ENCODE results near the gene MAFF. TPM values are rescaled to one million over a fixed set of nuclear protein-coding genes. Genes with fewer than 3 reads are reported as not detected.
A peak's percentile ranks its signal among the peaks of the same experiment; 100 is the strongest.

The MAFF gene
- total and polyA plus RNA-seq, 7 experiments from 2014 or later, result 1.6 to 72.6 (median 5.1) TPM

DNA sequence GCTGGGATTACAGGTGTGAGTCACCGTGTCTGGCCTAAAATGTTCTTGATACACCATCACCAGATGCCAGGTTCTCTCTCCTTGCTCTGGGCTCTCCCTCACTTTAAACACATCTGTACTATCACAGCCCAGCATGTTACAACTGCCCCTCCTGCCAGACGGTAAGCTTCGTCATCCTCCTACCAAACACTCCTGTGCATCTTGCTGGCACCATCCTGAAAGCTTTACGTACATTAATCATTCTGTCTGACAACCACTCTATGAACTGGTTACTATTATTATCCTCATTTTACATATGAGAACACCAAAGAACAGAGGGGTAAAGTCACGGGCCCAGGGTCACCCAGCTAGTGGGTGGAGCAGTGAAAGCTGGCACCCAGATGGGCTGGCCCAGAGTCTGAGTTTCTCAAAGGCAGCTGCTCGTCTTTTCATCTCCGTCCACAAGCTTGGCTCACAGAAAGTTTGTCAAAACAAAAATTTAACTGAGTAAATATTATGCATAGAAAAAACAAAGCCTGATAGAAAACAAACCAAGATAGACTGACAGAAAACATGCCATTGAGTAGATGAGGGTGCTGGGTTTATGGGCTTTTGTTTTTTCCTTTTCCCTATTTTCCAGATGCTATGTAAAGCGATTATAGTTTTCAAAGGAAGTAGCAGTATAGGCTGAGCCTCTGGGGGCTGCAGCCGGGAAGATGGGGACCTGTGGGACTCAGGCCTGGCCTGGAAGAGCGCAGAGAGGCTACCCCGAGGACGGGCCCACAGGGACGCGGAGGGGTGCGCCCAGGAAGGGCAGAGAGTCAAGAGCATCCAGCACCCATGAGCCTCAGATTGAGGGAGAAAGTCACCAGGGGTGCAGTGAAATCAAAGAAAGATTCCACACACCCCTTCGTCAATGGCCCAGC lies 29.6 kb upstream of the MAFF start:
- DNase-seq, result no peak
- Mint-ChIP-seq H3K36me3 (peaks cover 4 to 27% (median 8%) of the 10 kb centered on the region in 5 donors), H3K4me1 (peaks cover 29 to 46% (median 38%) of the 10 kb centered on the region in 7 donors), H3K27ac (peak overlapping the region in 3 of 9 donors; percentile 21 to 72 (median 51)), H3K9me3 (no peaks in the 10 kb centered on the region), H3K27me3 (no peaks in the 10 kb centered on the region), H3K4me3 (peak overlapping the region in 1 of 10 donors; percentile 33)
- ATAC-seq, result no peak
- peaks cover 0 to 26% (median 0%) of the 10 kb centered on the region in 3 experiments for H3K36me3 ChIP-seq (ENCODE audit: control insufficient read depth in 2 of 3, insufficient read depth in 3 of 3, low read length in 3 of 3)
- no peak overlapping the region for H3K4me3 ChIP-seq (ENCODE audit: low read length)
- intact Hi-C loops (cut with micrococcal nuclease), result no loop called here
- peaks cover 18 to 25% of the 10 kb centered on the region in 2 donors for H3K4me1 ChIP-seq (ENCODE audit: control insufficient read depth in 2 of 2, insufficient read depth in 2 of 2, low read length in 2 of 2)
- ChIA-PET POLR2A (no interaction called here), CTCF (interaction anchor here (0.6 kb wide), 1 partner anchor 1420 kb away, joined by 3 read pairs; no protein-coding TSS in a partner anchor)
- no peaks in the 10 kb centered on the region for H3K9me3 ChIP-seq (ENCODE audit: control insufficient read depth in 2 of 3, low read length in 3 of 3)
- no peaks in the 10 kb centered on the region for H3K27me3 ChIP-seq (ENCODE audit: control insufficient read depth in 2 of 2, insufficient read depth in 2 of 2, low read length in 2 of 2)
- H3K27ac ChIP-seq (ENCODE audit: low read depth, low read length), result no peak overlapping the region

- peak; percentile 69 for ATAC-seq
- Histone ChIP-seq H3K4me3 (ENCODE audit: low read length) (no peak overlapping the region), H3K27me3 (ENCODE audit: control insufficient read depth in 2 of 2, insufficient read depth in 2 of 2, low read length in 2 of 2) (no peaks in the 10 kb centered on the region), H3K36me3 (ENCODE audit: control insufficient read depth in 2 of 3, insufficient read depth in 3 of 3, low read length in 3 of 3) (peaks cover 0 to 18% (median 0%) of the 10 kb centered on the region in 3 experiments), H3K9me3 (ENCODE audit: control insufficient read depth in 2 of 3, low read length in 3 of 3) (no peaks in the 10 kb centered on the region), H3K27ac (ENCODE audit: low read depth, low read length) (no peak overlapping the region), H3K4me1 (ENCODE audit: control insufficient read depth in 2 of 2, insufficient read depth in 2 of 2, low read length in 2 of 2) (peaks cover 18 to 26% of the 10 kb centered on the region in 2 donors)
- Mint-ChIP-seq H3K36me3 (peaks cover 3 to 23% (median 4%) of the 10 kb centered on the region in 5 donors), H3K4me3 (peak overlapping the region in 4 of 10 donors; percentile 23 to 43 (median 38)), H3K9me3 (no peaks in the 10 kb centered on the region), H3K27me3 (no peaks in the 10 kb centered on the region), H3K4me1 (peaks cover 32 to 48% (median 40%) of the 10 kb centered on the region in 7 donors), H3K27ac (peak overlapping the region in 3 of 9 donors; percentile 31 to 72 (median 58))
- ChIA-PET CTCF (no interaction called here), POLR2A (interaction anchor here (0.6 kb wide), 1 partner anchor 320 kb away, joined by 4 read pairs; no protein-coding TSS in a partner anchor)
- DNase-seq, result no peak
- intact Hi-C loops (cut with micrococcal nuclease), result no loop called here
Measured at GRCh38 chr22:38172832-38173640, 28.8 kb upstream of the MAFF start.

- ChIA-PET CTCF (no interaction called here), POLR2A (interaction anchor here (0.6 kb wide), 1 partner anchor 319 kb away, joined by 4 read pairs; no protein-coding TSS in a partner anchor)
- H3K4me1 ChIP-seq (ENCODE audit: control insufficient read depth in 2 of 2, insufficient read depth in 2 of 2, low read length in 2 of 2), result peaks cover 18 to 26% of the 10 kb centered on the region in 2 donors
- intact Hi-C loops (cut with micrococcal nuclease), result no loop called here
- peaks cover 33 to 51% (median 40%) of the 10 kb centered on the region in 7 donors for H3K4me1 Mint-ChIP-seq
- peaks cover 3 to 21% (median 4%) of the 10 kb centered on the region in 5 donors for H3K36me3 Mint-ChIP-seq
- H3K4me3 Mint-ChIP-seq, result no peak overlapping the region
- no peak overlapping the region for H3K4me3 ChIP-seq (ENCODE audit: low read length)
- no peaks in the 10 kb centered on the region for H3K9me3 ChIP-seq (ENCODE audit: control insufficient read depth in 2 of 3, low read length in 3 of 3)
- H3K36me3 ChIP-seq (ENCODE audit: control insufficient read depth in 2 of 3, insufficient read depth in 3 of 3, low read length in 3 of 3), result peaks cover 0 to 12% (median 0%) of the 10 kb centered on the region in 3 experiments
- H3K27me3 ChIP-seq (ENCODE audit: control insufficient read depth in 2 of 2, insufficient read depth in 2 of 2, low read length in 2 of 2), result no peaks in the 10 kb centered on the region
- no peak for ATAC-seq
- DNase-seq, result no peak
- H3K9me3 Mint-ChIP-seq, result no peaks in the 10 kb centered on the region
- H3K27me3 Mint-ChIP-seq, result no peaks in the 10 kb centered on the region
- H3K27ac ChIP-seq (ENCODE audit: low read depth, low read length), result no peak overlapping the region
- peak overlapping the region in 1 of 9 donors; percentile 31 for H3K27ac Mint-ChIP-seq
Measured at GRCh38 chr22:38173641-38173906, 28.2 kb upstream of the MAFF start.

GRCh38 chr22:38174626-38175025 lies 27.2 kb upstream of the MAFF start:
- Mint-ChIP-seq H3K4me3 (peak overlapping the region in 1 of 10 donors; percentile 46), H3K27ac (peak overlapping the region in 2 of 9 donors; percentile 20 to 70), H3K36me3 (peaks cover 3 to 19% (median 6%) of the 10 kb centered on the region in 5 donors), H3K27me3 (no peaks in the 10 kb centered on the region), H3K9me3 (no peaks in the 10 kb centered on the region), H3K4me1 (peaks cover 40 to 61% (median 47%) of the 10 kb centered on the region in 7 donors)
- POLR2A ChIA-PET, result no interaction called here
- no peaks in the 10 kb centered on the region for H3K27me3 ChIP-seq (ENCODE audit: control insufficient read depth in 2 of 2, insufficient read depth in 2 of 2, low read length in 2 of 2)
- CTCF ChIA-PET, result no interaction called here
- intact Hi-C loops (cut with micrococcal nuclease), result no loop called here
- DNase-seq, result no peak
- peaks cover 0 to 2% (median 0%) of the 10 kb centered on the region in 3 experiments for H3K36me3 ChIP-seq (ENCODE audit: control insufficient read depth in 2 of 3, insufficient read depth in 3 of 3, low read length in 3 of 3)
- ATAC-seq, result no peak
- H3K27ac ChIP-seq (ENCODE audit: low read depth, low read length), result no peak overlapping the region
- H3K9me3 ChIP-seq (ENCODE audit: control insufficient read depth in 2 of 3, low read length in 3 of 3), result no peaks in the 10 kb centered on the region
- peaks cover 18 to 26% of the 10 kb centered on the region in 2 donors for H3K4me1 ChIP-seq (ENCODE audit: control insufficient read depth in 2 of 2, insufficient read depth in 2 of 2, low read length in 2 of 2)
- H3K4me3 ChIP-seq (ENCODE audit: low read length), result no peak overlapping the region

GRCh38 chr22:38175206-38176118 lies 26.3 kb upstream of the MAFF start:
- Mint-ChIP-seq H3K27ac (peak overlapping the region in 6 of 9 donors; percentile 8 to 83 (median 32)), H3K4me3 (peak overlapping the region in 3 of 10 donors; percentile 62 to 73 (median 66)), H3K27me3 (no peaks in the 10 kb centered on the region), H3K4me1 (peaks cover 46 to 69% (median 56%) of the 10 kb centered on the region in 7 donors), H3K36me3 (peaks cover 3 to 15% (median 6%) of the 10 kb centered on the region in 5 donors), H3K9me3 (no peaks in the 10 kb centered on the region)
- peaks cover 23 to 35% of the 10 kb centered on the region in 2 donors for H3K4me1 ChIP-seq (ENCODE audit: control insufficient read depth in 2 of 2, insufficient read depth in 2 of 2, low read length in 2 of 2)
- H3K27ac ChIP-seq (ENCODE audit: low read depth, low read length), result peak overlapping the region; percentile 12
- H3K27me3 ChIP-seq (ENCODE audit: control insufficient read depth in 2 of 2, insufficient read depth in 2 of 2, low read length in 2 of 2), result no peaks in the 10 kb centered on the region
- DNase-seq (no peak), ATAC-seq (no peak)
- intact Hi-C loops (cut with micrococcal nuclease), result no loop called here
- H3K4me3 ChIP-seq (ENCODE audit: low read length), result no peak overlapping the region
- no peaks in the 10 kb centered on the region for H3K9me3 ChIP-seq (ENCODE audit: control insufficient read depth in 2 of 3, low read length in 3 of 3)
- ChIA-PET POLR2A (interaction anchor here (0.7 to 1.6 kb wide), 5 partner anchors 8 to 28 kb away, joined by 3 to 12 read pairs (median 4); partner anchors contain the start of gene MAFF), CTCF (interaction anchor here (1.0 to 1.7 kb wide), 2 partner anchors 39 to 54 kb away, joined by 3 to 4 read pairs; no protein-coding TSS in a partner anchor)
- no peaks in the 10 kb centered on the region for H3K36me3 ChIP-seq (ENCODE audit: control insufficient read depth in 2 of 3, insufficient read depth in 3 of 3, low read length in 3 of 3)

Data from naive thymus-derived CD4-positive, alpha-beta T cell (primary cell).